ENCODE data around the gene RSPO3.
A peak's percentile ranks its signal among the peaks of the same experiment; 100 is the strongest.

Gene RSPO3

GRCh38 chr6:127114214-127114760 is 4.2 kb upstream of the RSPO3 start:
- DNase-seq (ENCODE audit: low read depth) = no peak

- DNase-seq (ENCODE audit: low read depth) = no peak
These were observed 3.3 kb upstream of the RSPO3 start for GRCh38 chr6:127115084-127115655.

GRCh38 chr6:127115746-127116145 is 2.7 kb upstream of the RSPO3 start:
- DNase-seq (ENCODE audit: low read depth) = no peak

GRCh38 chr6:127117979-127118297 is 533 bp upstream of the RSPO3 start:
- no peak for DNase-seq (ENCODE audit: low read depth)

GRCh38 chr6:127119102-127120022 is 891 bp downstream of the RSPO3 start:
- peak; percentile 7 for DNase-seq (ENCODE audit: low read depth)

- DNase-seq (ENCODE audit: low read depth) = no peak
These were observed 1.7 kb downstream of the RSPO3 start for GRCh38 chr6:127120023-127120786.

- DNase-seq (ENCODE audit: low read depth) = peak; percentile 73
These were observed 2.5 kb downstream of the RSPO3 start for GRCh38 chr6:127120787-127121636.

- no peak for DNase-seq (ENCODE audit: low read depth)
These were observed 3.1 kb downstream of the RSPO3 start for GRCh38 chr6:127121637-127121960.

GRCh38 chr6:127124172-127124571 is 5.7 kb downstream of the RSPO3 start:
- no peak for DNase-seq (ENCODE audit: low read depth)

GRCh38 chr6:127124680-127125079 is 6.2 kb downstream of the RSPO3 start:
- no peak for DNase-seq (ENCODE audit: low read depth)

- DNase-seq (ENCODE audit: low read depth) = no peak
These were observed 9.6 kb downstream of the RSPO3 start for GRCh38 chr6:127128066-127128465.

GRCh38 chr6:127129251-127129650 is 10.8 kb downstream of the RSPO3 start:
- DNase-seq (ENCODE audit: low read depth) = no peak

- no peak for DNase-seq (ENCODE audit: low read depth)
These were observed 12.8 kb downstream of the RSPO3 start for GRCh38 chr6:127131275-127131674.

- no peak for DNase-seq (ENCODE audit: low read depth)
These were observed 13.4 kb downstream of the RSPO3 start for GRCh38 chr6:127131772-127132376.

GRCh38 chr6:127134136-127134535 is 15.7 kb downstream of the RSPO3 start:
- no peak for DNase-seq (ENCODE audit: low read depth)

- no peak for DNase-seq (ENCODE audit: low read depth)
These were observed 18.3 kb downstream of the RSPO3 start for GRCh38 chr6:127136786-127137185.

- peak; percentile 57 for DNase-seq (ENCODE audit: low read depth)
These were observed 28.5 kb downstream of the RSPO3 start for GRCh38 chr6:127146932-127147331.

- no peak for DNase-seq (ENCODE audit: low read depth)
These were observed 29.1 kb downstream of the RSPO3 start for GRCh38 chr6:127147534-127147933.

GRCh38 chr6:127148511-127148910 is 30.0 kb downstream of the RSPO3 start:
- DNase-seq (ENCODE audit: low read depth) = peak; percentile 63

- DNase-seq (ENCODE audit: low read depth) = no peak
These were observed 36.0 kb downstream of the RSPO3 start for GRCh38 chr6:127154509-127154908.

- no peak for DNase-seq (ENCODE audit: low read depth)
These were observed 42.0 kb downstream of the RSPO3 start for GRCh38 chr6:127160484-127160883.
